22Rv1 (cell line): ENCODE data around the gene IGSF9B.

Experiments
- H3K27ac ChIP-seq: fragments of 450-650 bp; 2 replicates; pipeline ENCODE4 v1.5.1; 2017
- ZFX ChIP-seq: fragments of 450-650 bp; IDR thresholded peaks from 2 replicates; pipeline ENCODE4 v1.6.1; 2017; ENCODE audit warnings: antibody characterized with exemption, borderline replicate concordance
- TF ChIP-seq, protein P1 (sequence below): fragments of 450-650 bp; IDR thresholded peaks from 2 replicates; pipeline ENCODE4 v1.5.1; 2017; ENCODE audit warnings: mild to moderate bottlenecking

The IGSF9B gene

DNA sequence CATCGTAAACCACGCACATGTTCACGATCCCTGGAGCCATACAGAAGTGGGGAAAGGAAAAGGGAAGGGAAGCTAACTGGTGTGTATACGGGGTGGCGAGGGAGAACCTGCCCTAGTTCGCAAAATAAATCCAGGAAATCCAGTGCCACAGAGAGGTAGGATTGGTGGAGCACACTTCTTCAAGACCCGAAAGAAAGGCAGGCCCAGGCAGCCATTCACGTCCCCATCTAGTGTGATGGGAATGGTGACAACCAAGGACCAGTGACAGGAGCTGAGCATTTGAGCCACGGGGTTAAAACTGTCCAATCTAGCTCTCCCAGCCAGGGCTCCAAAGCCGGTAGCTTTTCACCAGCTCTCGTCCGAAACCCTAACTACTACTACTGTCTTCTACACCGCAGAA is 53.7 kb downstream of the IGSF9B start:
- no peak overlapping the region for H3K27ac ChIP-seq
- TF ChIP-seq, protein P1, sequence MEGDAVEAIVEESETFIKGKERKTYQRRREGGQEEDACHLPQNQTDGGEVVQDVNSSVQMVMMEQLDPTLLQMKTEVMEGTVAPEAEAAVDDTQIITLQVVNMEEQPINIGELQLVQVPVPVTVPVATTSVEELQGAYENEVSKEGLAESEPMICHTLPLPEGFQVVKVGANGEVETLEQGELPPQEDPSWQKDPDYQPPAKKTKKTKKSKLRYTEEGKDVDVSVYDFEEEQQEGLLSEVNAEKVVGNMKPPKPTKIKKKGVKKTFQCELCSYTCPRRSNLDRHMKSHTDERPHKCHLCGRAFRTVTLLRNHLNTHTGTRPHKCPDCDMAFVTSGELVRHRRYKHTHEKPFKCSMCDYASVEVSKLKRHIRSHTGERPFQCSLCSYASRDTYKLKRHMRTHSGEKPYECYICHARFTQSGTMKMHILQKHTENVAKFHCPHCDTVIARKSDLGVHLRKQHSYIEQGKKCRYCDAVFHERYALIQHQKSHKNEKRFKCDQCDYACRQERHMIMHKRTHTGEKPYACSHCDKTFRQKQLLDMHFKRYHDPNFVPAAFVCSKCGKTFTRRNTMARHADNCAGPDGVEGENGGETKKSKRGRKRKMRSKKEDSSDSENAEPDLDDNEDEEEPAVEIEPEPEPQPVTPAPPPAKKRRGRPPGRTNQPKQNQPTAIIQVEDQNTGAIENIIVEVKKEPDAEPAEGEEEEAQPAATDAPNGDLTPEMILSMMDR, result no peak
- TF ChIP-seq ZFX, result no peak

DNA sequence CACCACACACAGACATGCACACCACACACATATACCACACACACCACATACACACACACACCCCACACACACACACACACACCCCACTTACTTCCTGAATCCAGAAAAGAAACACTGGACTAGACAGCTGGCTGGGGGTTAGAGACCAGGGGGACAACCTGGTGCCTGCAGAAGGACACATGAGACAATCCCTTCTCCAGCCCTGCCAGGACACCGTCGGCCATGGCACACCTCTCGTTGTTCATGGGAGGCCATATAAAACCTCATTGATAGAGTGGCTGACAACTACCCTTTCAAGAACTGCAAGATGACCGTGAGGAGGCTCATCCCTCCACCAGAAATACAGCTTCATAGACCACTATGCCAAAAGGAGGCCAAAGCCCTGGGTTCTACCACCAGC is 54.3 kb downstream of the IGSF9B start:
- no peak for TF ChIP-seq ZFX
- TF ChIP-seq, protein P1, result no peak
- no peak overlapping the region for H3K27ac ChIP-seq

DNA sequence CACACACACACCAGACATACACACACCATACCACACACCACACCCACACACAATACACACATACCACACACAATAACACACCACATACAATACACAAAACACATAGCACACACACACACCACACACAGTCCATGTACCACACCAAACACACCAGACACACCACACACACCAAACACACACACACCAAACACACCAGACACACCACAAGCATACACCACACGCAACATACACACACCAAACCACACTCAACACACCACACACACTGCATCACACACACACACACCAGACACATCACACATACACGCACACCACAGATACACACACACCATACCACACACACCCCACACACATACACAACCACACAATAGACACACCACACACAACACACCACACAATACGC is 54.8 kb downstream of the IGSF9B start:
- no peak overlapping the region for H3K27ac ChIP-seq
- TF ChIP-seq, protein P1, result no peak
- no peak for TF ChIP-seq ZFX

DNA sequence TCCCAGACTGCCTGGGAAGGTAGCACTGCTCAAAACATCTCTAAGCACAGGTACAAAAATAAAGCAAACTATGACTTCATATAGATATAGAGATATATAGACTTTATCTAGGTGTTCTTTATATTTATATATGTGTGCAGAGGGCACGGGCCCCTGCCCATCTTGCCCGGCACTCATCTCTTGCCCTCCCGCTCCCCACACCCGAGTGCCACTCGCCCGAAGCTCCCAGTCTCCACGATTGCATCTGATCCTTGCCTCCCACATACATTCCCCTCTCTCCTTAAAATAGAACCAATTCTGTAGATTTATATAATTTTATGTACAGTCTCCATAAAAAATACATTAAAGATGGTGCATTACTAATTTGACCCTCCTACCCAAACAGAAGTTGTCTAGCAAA is 55.5 kb downstream of the IGSF9B start:
- no peak for TF ChIP-seq ZFX
- TF ChIP-seq, protein P1, result no peak

DNA sequence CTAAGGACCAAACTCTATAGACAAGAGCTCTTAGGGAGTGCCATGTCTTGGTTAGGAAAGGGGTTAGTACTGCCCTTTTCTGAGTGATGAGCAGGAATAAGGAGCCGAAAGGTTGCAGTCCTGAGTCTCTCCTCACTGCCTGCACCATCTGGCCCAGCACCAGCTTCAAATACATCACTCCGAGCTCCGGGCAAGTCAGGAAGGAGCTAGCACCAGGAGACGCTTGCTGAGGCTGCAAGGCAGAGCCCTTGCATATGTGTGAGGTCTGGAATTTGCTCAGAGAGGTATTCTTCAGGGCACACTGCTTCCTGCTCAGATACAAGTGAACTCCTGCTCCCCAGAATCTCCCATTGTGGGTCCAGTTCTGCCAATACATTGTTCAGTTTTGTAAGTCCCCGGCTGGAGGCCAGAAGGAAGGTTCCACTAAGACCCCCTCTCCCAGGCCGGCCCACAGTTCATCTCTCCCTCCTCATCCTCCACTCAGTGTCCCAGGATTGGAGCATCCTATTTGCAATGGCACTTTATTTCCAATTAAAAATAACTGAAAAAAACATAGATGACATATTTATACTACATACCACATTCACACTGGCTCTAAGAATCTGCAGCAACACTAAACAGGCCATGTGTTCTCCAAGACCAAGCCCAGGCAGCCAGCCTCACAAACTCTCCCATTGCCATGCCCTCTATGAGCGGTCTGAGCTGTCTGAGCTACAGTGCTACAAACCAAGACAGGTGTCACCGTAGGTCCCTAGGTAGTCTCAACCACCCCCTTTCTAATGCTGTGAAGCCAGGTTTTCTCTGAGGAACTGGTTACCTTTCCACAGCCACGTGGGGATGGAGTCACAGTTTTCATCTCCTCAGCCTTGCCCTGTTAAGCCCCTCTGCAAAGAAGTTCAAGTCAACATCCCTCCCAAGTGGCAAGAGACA is 56.3 kb downstream of the IGSF9B start:
- TF ChIP-seq ZFX, result no peak
- TF ChIP-seq, protein P1, result no peak
- no peak overlapping the region for H3K27ac ChIP-seq

More for the DNA sequence above, 55.5 kb downstream of the IGSF9B start:
- no peak overlapping the region for H3K27ac ChIP-seq

DNA sequence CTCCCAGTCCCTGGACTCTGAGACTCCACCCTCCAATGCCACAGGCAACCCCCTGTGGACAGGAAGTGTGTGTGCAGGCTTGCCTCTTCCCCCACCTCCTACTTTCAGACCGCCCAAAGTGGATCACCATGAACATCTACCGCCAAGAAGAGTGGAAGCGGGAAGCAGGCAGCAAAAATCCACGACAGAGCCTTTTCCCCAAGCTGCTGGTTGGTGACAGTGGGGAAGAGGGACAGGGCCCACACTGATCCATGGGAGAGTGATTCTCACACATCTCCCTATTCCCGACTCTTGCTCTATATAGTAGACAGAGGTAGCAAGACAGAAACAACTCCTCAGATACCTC is 58.0 kb downstream of the IGSF9B start:
- TF ChIP-seq, protein P1, result no peak
- no peak for TF ChIP-seq ZFX
- H3K27ac ChIP-seq, result no peak overlapping the region

DNA sequence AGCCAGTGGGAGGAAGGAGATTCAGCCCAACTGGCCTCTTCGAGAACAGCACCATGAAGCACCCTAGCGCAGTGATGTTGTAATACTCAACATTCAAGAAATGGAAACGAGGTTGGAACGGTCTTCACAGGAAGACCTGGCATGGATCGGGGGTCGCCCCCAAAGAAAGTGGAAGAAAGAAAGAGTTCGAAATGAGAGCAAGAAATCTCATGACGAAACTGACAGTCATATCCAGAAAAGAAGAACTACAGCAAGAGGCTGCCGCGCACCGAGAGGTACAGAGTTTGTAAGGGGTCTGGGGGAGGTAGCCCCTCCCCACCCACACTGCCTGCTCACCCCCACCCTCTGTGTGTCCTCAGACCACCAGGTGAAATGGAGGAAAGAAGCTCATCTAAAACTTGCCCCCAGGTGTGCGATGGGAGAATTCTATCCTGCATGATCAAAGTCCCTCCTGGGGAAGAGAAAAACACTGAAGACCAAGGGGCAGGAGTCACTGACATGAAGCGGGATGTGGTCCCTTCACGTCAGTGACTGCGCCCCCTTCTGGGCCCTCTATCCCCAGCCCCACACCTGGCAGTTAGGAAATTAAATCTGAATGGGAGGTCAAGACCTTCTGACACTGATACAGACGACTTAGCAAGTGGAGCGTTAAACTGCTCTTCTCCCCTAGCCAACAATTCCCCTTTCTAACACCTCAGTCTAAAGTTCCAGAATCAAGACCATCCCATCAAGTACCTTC is 58.6 kb downstream of the IGSF9B start:
- TF ChIP-seq, protein P1, result no peak
- H3K27ac ChIP-seq, result no peak overlapping the region
